Stimulated activated CD8-positive, alpha-beta memory T cell treated with anti-CD3 and anti-CD28 coated beads, Interleukin-4, amount 100 ng/mL, for 1 hour (primary cell): ENCODE results near the gene PODN.

ENCODE experiments used
- DNase-seq, 2 donors: peaks; one replicate each; pipeline ENCODE4 v3.0.0-alpha.2; 2020; ENCODE audit warnings: low read depth in 2 of 2, low spot score in 1 of 2

The PODN gene

DNA sequence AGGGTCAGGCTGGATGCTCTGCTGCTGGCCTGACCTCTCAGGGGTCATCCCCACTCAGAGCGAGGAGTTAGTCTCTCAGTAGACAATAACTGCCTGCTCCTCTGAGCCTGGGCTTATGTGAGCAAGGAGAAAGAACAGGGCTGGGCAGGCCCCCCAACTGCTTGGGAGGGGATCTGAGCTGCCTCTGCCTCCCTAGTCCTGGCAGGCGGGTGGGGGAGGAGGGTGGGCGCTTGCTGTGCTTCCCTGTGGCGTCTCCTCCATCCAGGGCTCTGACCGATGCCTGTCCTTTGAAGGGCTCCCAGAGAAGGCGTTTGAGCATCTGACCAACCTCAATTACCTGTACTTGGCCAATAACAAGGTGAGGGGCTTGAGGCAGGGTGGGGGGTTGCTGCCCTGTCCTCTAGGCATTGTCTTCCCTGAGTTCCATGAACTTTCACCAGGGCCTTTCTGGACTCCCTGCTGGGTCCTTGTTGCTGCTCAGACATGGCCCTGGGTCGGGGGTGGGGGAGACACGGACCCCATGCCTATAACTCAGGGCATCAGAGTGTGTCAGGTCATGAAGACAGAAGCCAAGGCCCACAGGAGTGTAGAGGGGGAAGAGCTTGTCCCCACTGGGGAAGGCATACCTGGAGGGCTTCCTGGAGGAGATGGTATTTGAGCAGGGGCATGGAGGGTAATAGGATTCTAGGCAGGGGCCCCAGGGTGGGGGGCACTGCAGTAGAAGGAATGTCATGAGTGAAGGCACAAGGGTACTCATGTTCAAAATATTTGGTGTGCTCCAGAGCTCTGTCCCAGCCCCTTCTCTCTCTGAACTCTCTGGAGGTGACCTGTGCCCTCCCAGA is 12.5 kb downstream of the PODN start:
- DNase-seq, result no peak

- DNase-seq, result no peak
These were observed 13.2 kb downstream of the PODN start for GRCh38 chr1:53075206-53075605.

- DNase-seq, result no peak
These were observed 13.7 kb downstream of the PODN start for GRCh38 chr1:53075761-53076163.

DNA sequence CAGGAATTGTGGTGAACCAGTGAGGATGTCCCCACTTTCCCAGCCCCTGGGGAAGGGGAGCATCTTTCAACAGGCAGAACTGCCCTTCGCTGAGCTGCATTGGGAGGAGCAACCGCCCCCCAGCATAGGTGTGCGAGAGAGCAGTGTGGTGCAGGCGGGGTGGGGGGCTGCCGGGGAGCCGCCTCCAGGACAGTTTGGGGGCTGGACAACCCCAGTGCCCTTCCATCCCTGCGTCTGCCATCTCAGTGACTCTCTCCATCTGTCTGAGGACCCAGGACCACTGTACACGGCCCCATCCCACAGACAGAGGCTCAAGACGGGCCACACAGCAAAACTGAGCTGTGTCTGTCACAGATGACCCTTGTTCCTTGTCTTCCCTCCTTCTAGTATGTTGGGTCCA is 14.2 kb downstream of the PODN start:
- no peak for DNase-seq

DNA sequence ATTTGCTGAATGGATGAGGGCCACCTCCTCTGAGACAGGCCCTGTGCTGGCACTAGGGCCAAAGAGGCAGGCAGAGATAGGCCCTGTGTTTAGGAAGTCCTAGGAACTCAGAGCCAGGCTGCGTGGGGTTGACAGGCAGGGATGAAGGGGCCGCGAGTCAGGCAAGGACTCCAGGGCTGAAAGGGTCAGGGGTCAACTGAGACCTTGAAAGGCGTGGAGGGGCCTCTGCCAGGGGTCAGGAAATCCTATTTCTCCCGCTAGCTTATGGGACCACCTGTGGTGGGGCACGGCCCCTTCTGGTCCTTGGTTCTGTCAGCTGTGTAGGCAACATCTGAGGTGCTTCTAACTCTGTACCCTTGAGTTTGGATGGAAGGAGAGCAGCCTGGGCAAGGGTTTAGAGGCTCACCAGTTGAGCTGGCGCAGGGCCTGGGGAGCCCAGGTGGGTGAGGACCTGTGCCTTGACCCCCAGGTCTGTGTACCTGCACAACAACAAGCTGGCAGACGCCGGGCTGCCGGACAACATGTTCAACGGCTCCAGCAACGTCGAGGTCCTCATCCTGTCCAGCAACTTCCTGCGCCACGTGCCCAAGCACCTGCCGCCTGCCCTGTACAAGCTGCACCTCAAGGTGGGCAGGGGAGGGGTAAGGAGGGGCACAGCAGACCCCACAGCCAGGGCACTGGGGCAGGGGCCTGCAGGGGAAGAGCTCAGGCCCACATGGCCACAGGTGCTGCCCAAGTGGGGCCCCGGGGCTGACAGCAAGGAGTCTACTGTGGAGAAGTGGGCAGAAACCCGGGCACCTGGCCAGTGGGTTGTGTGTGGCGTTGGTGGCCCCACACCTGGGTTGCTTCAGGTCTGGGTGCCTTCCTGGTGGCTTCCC is 14.9 kb downstream of the PODN start:
- no peak for DNase-seq

- no peak for DNase-seq
These were observed 15.6 kb downstream of the PODN start for GRCh38 chr1:53077599-53077965.

- DNase-seq, result no peak
These were observed 16.5 kb downstream of the PODN start for GRCh38 chr1:53078333-53079101.

- no peak for DNase-seq
These were observed 17.2 kb downstream of the PODN start for GRCh38 chr1:53079251-53079650.

DNA sequence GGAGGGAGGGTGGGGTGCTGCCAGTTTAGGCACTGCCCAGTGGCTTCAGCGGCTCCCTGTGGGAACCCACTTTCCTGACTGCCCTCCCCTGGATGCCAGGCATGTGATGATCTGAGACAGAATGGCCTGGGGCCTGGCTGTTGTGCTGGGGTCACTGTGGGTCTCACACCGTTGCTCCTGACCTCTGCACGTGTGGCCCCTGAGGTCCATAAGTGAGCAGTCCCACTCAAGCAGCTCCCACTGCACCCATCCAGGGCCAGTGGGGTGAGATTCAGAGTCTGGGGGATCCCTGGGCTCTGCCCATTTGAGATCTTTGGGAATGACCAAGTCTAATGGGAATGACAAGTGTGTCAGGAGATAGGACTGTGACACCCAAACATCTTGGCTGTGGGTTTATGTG is 18.0 kb downstream of the PODN start:
- DNase-seq, result no peak

DNA sequence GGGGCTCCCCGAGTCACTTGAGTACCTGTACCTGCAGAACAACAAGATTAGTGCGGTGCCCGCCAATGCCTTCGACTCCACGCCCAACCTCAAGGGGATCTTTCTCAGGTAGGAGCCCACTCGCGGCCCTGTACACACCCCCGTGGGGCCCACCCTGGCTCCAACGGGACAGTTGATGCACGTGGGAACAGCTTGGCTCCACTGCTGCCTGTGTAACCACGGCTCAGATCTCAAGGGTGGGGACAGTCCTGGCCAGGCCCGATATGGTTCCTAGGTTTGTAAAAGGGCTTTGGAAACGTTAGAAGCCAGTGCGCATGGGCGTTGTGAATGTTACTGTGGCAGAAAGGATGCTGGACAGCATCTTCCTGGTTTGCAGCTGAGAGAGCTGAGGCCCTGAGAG is 18.8 kb downstream of the PODN start:
- no peak for DNase-seq

DNA sequence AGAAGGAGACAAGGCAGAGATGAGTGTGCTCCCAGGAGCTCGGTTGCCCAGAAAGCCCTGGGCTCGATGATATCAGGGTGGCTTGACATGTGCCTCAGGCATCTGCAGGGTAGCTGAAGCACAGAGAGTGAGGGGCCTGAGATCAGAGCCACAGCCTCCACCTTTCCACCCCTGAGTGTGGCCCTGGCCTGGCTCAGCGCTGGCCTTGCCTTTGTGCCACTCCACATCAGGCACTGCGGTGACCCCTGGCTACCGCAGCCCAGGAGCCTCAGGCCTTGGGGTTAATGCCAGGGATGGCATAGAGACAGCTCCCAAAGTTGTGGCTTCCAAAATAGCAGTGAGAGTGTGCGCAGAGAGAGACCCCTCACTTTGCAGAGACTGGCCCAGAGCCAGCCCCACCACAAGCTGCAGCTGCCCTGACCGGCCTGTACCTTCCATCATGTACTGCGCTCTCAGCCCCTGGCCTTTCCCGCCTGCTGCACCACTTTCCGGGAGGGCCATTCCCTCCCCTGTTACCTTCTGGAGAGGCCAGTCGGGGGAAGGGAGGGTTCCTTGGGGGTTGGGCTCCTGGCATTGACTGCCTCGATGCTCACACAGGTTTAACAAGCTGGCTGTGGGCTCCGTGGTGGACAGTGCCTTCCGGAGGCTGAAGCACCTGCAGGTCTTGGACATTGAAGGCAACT is 19.5 kb downstream of the PODN start:
- DNase-seq, result no peak

- DNase-seq, result no peak
These were observed 20.9 kb downstream of the PODN start for GRCh38 chr1:53082826-53083455.

DNA sequence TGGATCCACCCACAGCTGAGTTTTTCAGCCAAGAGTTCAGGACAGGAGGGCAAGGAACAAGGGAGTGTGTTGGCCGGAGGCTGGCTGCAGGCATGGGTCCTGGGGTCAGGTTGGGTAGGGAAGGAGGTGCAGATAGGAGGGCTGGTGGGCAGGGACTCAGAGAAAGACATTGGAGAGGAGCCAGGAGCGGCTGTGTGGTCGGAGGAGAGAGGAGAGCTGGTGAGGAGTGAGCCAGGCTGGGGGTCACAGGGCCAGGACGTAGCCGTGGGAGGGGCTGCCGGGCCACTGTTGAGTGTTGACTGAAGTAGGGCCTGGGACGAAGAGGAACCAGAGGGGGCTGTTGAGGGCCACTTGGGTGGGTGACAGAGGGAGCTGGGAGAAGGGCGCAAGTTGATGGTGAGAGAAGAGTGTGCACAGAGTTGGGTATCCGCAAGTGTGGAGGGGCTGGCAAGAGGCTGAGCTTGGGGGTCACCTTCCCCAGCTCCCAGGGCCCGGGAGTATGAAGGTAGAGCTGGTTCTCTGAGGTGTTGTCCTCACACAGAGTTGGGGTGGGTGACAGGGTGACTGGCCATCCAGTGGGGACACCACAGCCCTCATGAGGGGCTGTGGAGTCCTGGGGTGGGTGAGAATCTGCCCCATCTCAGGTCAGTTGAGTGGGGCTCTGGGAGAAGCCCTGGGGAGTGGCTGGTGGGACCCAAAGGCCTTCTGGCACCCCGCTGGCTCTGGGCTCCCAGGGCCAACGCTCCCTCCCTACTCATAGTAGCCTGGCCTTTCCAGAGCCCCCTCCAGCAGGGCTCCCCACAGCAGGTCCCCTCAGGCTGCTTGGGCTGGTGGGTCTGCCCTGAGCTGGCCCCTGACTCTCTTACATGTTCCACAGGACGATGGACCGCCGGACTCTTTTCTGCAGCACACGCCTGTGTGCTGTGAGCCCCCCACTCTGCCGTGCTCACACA is 21.9 kb downstream of the PODN start:
- DNase-seq, result no peak

GRCh38 chr1:53084589-53084971 is 22.6 kb downstream of the PODN start:
- DNase-seq, result no peak

- DNase-seq, result no peak
These were observed 23.4 kb downstream of the PODN start for GRCh38 chr1:53085405-53085804.

DNA sequence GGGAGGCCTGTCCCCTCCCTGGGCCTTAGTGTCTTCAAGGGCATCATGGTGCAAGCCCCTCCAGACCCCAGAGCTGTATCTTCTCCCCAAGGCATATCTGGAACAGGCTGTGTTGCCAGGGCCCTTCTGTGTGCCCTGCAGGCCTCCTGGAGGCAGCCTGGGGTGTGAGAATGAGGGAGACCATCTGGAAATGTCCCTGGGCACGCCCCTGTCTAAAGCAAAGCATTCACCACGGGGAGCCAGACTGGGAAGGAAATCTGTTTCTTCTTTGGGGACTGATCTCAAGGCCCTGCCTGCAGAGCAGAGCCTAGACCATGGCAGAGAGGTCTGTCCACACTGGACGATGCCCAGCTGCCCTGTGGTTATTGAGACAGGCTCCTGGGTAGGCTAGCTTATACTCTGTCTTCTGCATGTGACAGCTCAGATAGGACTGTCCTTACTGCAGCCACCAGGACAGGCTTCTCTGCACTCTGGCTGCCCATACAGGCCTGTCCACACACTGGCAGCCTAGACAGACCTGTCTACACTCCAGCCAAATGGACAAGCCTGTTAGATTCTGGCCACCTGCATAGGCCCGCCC is 24.6 kb downstream of the PODN start:
- no peak for DNase-seq

GRCh38 chr1:53087332-53088285 is 25.6 kb downstream of the PODN start:
- DNase-seq, result no peak
